H1 (cell line): ENCODE measurements around the gene NELL1. TPM values are rescaled to one million over a fixed set of nuclear protein-coding genes. Genes with fewer than 3 reads are reported as not detected.

Source experiments
- CTCF ChIA-PET: fragments of 300-600 bp; sonication (Branson Sonifier 250); formaldehyde crosslinking; loops from one replicate; lab custom pipeline; 2021; ENCODE audit not compliant: partially characterized antibody; lab: Charles Lee
- POLR2A ChIA-PET: fragments of 300-600 bp; sonication (Branson Sonifier 250); formaldehyde crosslinking; loops from one replicate; lab custom pipeline; 2021; ENCODE audit warnings: inconsistent platforms; ENCODE audit not compliant: partially characterized antibody; lab: Charles Lee
- DNase-seq, 2 experiments: peaks; one replicate each; pipeline versions ENCODE4 v3.0.0 to v3.0.0-alpha.2; 2010 to 2022; ENCODE audit warnings: low spot score in 2 of 2, low read depth in 1 of 2, mixed read lengths in 1 of 2
- FAIRE-seq: peaks from 2 replicates; lab custom pipeline; 2011; peaks lifted over from hg19 to GRCh38; lab: Jason Lieb, UNC
- H2AFZ ChIP-seq: 2 replicates; pipeline ENCODE4 v1.8.1; 2012; ENCODE audit warnings: low read length, inconsistent platforms
- H2AK5ac ChIP-seq: 2 replicates; pipeline ENCODE4 v1.6.1; 2013; ENCODE audit warnings: low read depth, low read length
- H2BK120ac ChIP-seq: replicated peaks from 2 replicates; pipeline ENCODE3; 2013; ENCODE audit warnings: low read depth, low read length, inconsistent platforms
- H2BK12ac ChIP-seq: 2 replicates; pipeline ENCODE4 v1.6.1; 2013; ENCODE audit warnings: low read depth, low read length
- H2BK15ac ChIP-seq: 2 replicates; pipeline ENCODE4 v1.6.1; 2013; ENCODE audit warnings: low read length
- H2BK20ac ChIP-seq: 2 replicates; pipeline ENCODE4 v1.6.1; 2013; ENCODE audit warnings: low read length
- H2BK5ac ChIP-seq: 2 replicates; pipeline ENCODE4 v1.6.1; 2013; ENCODE audit warnings: low read depth, low read length
- H3K14ac ChIP-seq: 2 replicates; pipeline ENCODE4 v1.6.1; 2013; ENCODE audit warnings: inconsistent platforms; ENCODE audit not compliant: insufficient read length
- H3K18ac ChIP-seq: 2 replicates; pipeline ENCODE4 v1.6.1; 2013; ENCODE audit warnings: low read length; ENCODE audit errors: extremely low read depth
- H3K23ac ChIP-seq: 2 replicates; pipeline ENCODE4 v1.6.1; 2013; ENCODE audit warnings: inconsistent platforms; ENCODE audit not compliant: insufficient read length
- H3K23me2 ChIP-seq: 2 replicates; pipeline ENCODE4 v1.6.1; 2013; ENCODE audit warnings: low read depth, low read length
- H3K27ac ChIP-seq: 2 replicates; pipeline ENCODE4 v1.6.1; 2011; ENCODE audit warnings: low read depth, low read length, inconsistent platforms
- H3K27me3 ChIP-seq, 4 experiments: replicated peaks in 1 of 4; 1 replicate in 1 of 4; 2 replicates in 3 of 4; pipeline versions ENCODE4 v1.6.1 to v1.8.1; 2011 to 2013; ENCODE audit warnings: low read length in 3 of 4, mild to moderate bottlenecking in 3 of 4, inconsistent platforms in 2 of 4, mixed read lengths in 2 of 4, moderate library complexity in 1 of 4; ENCODE audit not compliant: control insufficient read depth in 3 of 4, insufficient read depth in 3 of 4; ENCODE audit errors: extremely low read depth in 1 of 4
- H3K36me3 ChIP-seq, 4 experiments: 2 replicates each; pipeline versions ENCODE4 v1.6.1 to v1.8.1; 2011 to 2013; ENCODE audit warnings: mild to moderate bottlenecking in 4 of 4, low read length in 3 of 4, moderate library complexity in 2 of 4, control low read depth in 1 of 4, inconsistent platforms in 1 of 4; ENCODE audit not compliant: insufficient read depth in 4 of 4, control insufficient read depth in 2 of 4
- H3K4ac ChIP-seq: replicated peaks from 2 replicates; pipeline ENCODE3; 2013; ENCODE audit warnings: low read length, low read depth, mixed read lengths, inconsistent platforms; ENCODE audit not compliant: insufficient read length
- H3K4me1 ChIP-seq, 4 experiments: replicated peaks in 1 of 4; 1 replicate in 1 of 4; 2 replicates in 3 of 4; pipeline versions ENCODE4 v1.6.1 to v1.8.1; 2011 to 2013; ENCODE audit warnings: low read length in 3 of 4, inconsistent platforms in 2 of 4, mixed read lengths in 1 of 4; ENCODE audit not compliant: insufficient read depth in 4 of 4, control insufficient read depth in 3 of 4
- H3K4me2 ChIP-seq, 2 experiments: 2 replicates each; pipeline versions ENCODE4 v1.6.1 to v1.8.1; 2011 to 2013; ENCODE audit warnings: low read depth in 2 of 2, low read length in 2 of 2, control low read depth in 1 of 2, inconsistent platforms in 1 of 2, mild to moderate bottlenecking in 1 of 2; ENCODE audit not compliant: insufficient read depth in 1 of 2
- H3K4me3 ChIP-seq, 4 experiments: fragments of 200-600, 300-600 bp in 1 of 4; sonication (generic), shearing (Covaris generic), sonication (Bioruptor Twin) in 1 of 4; 2 replicates each; pipeline versions ENCODE4 v1.5.1 to v1.8.1; 2011 to 2016; ENCODE audit warnings: low read length in 4 of 4, low read depth in 3 of 4, control low read depth in 2 of 4, inconsistent platforms in 2 of 4, mild to moderate bottlenecking in 2 of 4, mixed read lengths in 1 of 4, moderate library complexity in 1 of 4; ENCODE audit not compliant: insufficient read depth in 2 of 4; ENCODE audit errors: extremely low read depth in 1 of 4
- H3K56ac ChIP-seq: replicated peaks from 2 replicates; pipeline ENCODE3; 2013; ENCODE audit warnings: low read depth, mild to moderate bottlenecking, mixed read lengths, low read length, inconsistent platforms; ENCODE audit not compliant: insufficient read length
- H3K79me1 ChIP-seq: 2 replicates; pipeline ENCODE4 v1.6.1; 2013; ENCODE audit warnings: low read depth, low read length, control low read depth
- H3K79me2 ChIP-seq, 2 experiments: 2 replicates each; pipeline versions ENCODE4 v1.6.1 to v1.8.1; 2012 to 2013; ENCODE audit warnings: low read length in 2 of 2, mild to moderate bottlenecking in 2 of 2, inconsistent platforms in 1 of 2; ENCODE audit not compliant: insufficient read depth in 2 of 2, control insufficient read depth in 1 of 2
- H3K9ac ChIP-seq, 4 experiments: replicated peaks in 1 of 4; 1 replicate in 1 of 4; 2 replicates in 3 of 4; pipeline versions ENCODE4 v1.6.1 to v1.8.1; 2011 to 2013; ENCODE audit warnings: low read depth in 3 of 4, low read length in 3 of 4, control low read depth in 2 of 4, mild to moderate bottlenecking in 2 of 4, moderate library complexity in 2 of 4, inconsistent platforms in 1 of 4; ENCODE audit errors: extremely low read depth in 1 of 4
- H3K9me3 ChIP-seq, 2 experiments: 2 replicates each; pipeline versions ENCODE4 v1.6.1 to v1.8.1; 2012 to 2013; ENCODE audit warnings: mild to moderate bottlenecking in 2 of 2, moderate library complexity in 2 of 2, control low read depth in 1 of 2, inconsistent platforms in 1 of 2, low read depth in 1 of 2, low read length in 1 of 2, mixed read lengths in 1 of 2; ENCODE audit not compliant: insufficient read depth in 2 of 2
- H4K20me1 ChIP-seq, 2 experiments: replicated peaks in 1 of 2; 2 replicates each; pipeline versions ENCODE3 to v1.8.1; 2011 to 2013; ENCODE audit warnings: inconsistent platforms in 2 of 2, low read length in 2 of 2, mild to moderate bottlenecking in 1 of 2; ENCODE audit not compliant: insufficient read depth in 2 of 2, control insufficient read depth in 1 of 2
- H4K5ac ChIP-seq: 2 replicates; pipeline ENCODE4 v1.6.1; 2013; ENCODE audit warnings: low read length, low read depth, mixed read lengths, inconsistent platforms; ENCODE audit not compliant: insufficient read length
- H4K8ac ChIP-seq: 2 replicates; pipeline ENCODE4 v1.8.0; 2013; ENCODE audit warnings: mild to moderate bottlenecking, moderate library complexity, low read length, inconsistent platforms; ENCODE audit not compliant: insufficient read depth; ENCODE audit errors: extremely low read depth
- H4K91ac ChIP-seq: replicated peaks from 2 replicates; pipeline ENCODE3; 2013; ENCODE audit warnings: low read length, mixed read lengths, inconsistent platforms; ENCODE audit not compliant: insufficient read length
- CBX5 ChIP-seq: fragments of 300-800, 300-1000 bp; sonication (generic); IDR thresholded peaks from 2 replicates; pipeline ENCODE4 v1.7.1; 2016; ENCODE audit warnings: antibody characterized with exemption, low read length, low read depth
- CHD2 ChIP-seq: IDR thresholded peaks from 2 replicates; pipeline ENCODE4 v1.6.1; 2012; ENCODE audit warnings: low read length, improper control_type of control experiment
- EP300 ChIP-seq, 2 experiments: IDR thresholded peaks; 1 replicate in 1 of 2; 2 replicates in 1 of 2; pipeline ENCODE4 v1.6.1; 2011 to 2012; ENCODE audit warnings: low read depth in 2 of 2, low read length in 2 of 2, mild to moderate bottlenecking in 2 of 2, borderline replicate concordance in 1 of 2, inconsistent platforms in 1 of 2, moderate library complexity in 1 of 2
- FOSL1 ChIP-seq: IDR thresholded peaks from 2 replicates; pipeline ENCODE4 v1.6.1; 2011; ENCODE audit warnings: mild to moderate bottlenecking, low read depth, low read length, moderate library complexity; ENCODE audit not compliant: insufficient read depth
- JUN ChIP-seq: IDR thresholded peaks from 2 replicates; pipeline ENCODE4 v1.6.1; 2011; ENCODE audit warnings: low read depth, mild to moderate bottlenecking, improper control_type of control experiment, low read length
- KDM4A ChIP-seq: IDR thresholded peaks from one replicate; pipeline ENCODE4 v1.7.1; 2012; ENCODE audit warnings: low read depth, mild to moderate bottlenecking, moderate library complexity, low read length, inconsistent platforms; ENCODE audit not compliant: severe bottlenecking
- NRF1 ChIP-seq: IDR thresholded peaks from 2 replicates; pipeline ENCODE4 v1.6.1; 2011; ENCODE audit warnings: mild to moderate bottlenecking, low read depth, low read length, improper control_type of control experiment
- RNF2 ChIP-seq: fragments of 200-900, 300-1000 bp; sonication (generic); IDR thresholded peaks from 2 replicates; pipeline ENCODE4 v1.7.1; 2016; ENCODE audit warnings: borderline replicate concordance, low read depth, mild to moderate bottlenecking, antibody characterized with exemption, low read length; ENCODE audit not compliant: poor library complexity, severe bottlenecking; ENCODE audit errors: missing control alignments
- SIX5 ChIP-seq: IDR thresholded peaks from 2 replicates; pipeline ENCODE4 v1.6.1; 2011; ENCODE audit warnings: mild to moderate bottlenecking, low read depth, low read length
- SP2 ChIP-seq: IDR thresholded peaks from 2 replicates; pipeline ENCODE4 v1.6.1; 2012; ENCODE audit warnings: mild to moderate bottlenecking, low read length, inconsistent platforms
- SRF ChIP-seq: IDR thresholded peaks from 2 replicates; pipeline ENCODE4 v1.6.1; 2011; ENCODE audit warnings: mild to moderate bottlenecking, low read depth, low read length, moderate library complexity
- TBP ChIP-seq: IDR thresholded peaks from 2 replicates; pipeline ENCODE4 v1.6.1; 2011; ENCODE audit warnings: low read depth, low read length, improper control_type of control experiment
- TCF12 ChIP-seq: IDR thresholded peaks from 2 replicates; pipeline ENCODE4 v1.6.1; 2011; ENCODE audit warnings: low read depth, mild to moderate bottlenecking, low read length
- ZNF274 ChIP-seq: IDR thresholded peaks from 2 replicates; pipeline ENCODE4 v1.7.0; 2012; ENCODE audit warnings: low read length, borderline replicate concordance; ENCODE audit errors: extremely low read depth
- WGBS, 2 experiments: shearing (Covaris generic) in 1 of 2; methylation state at CpG; one replicate each; pipeline versions ENCODE4 v1.1.6 to v1.1.7; 2013 to 2015; ENCODE audit warnings: low lambda C conversion rate in 2 of 2, mixed read lengths in 2 of 2, inconsistent platforms in 1 of 2, low coverage in 1 of 2, missing lambda C conversion rate in 1 of 2; ENCODE audit not compliant: insufficient replicate concordance in 2 of 2, insufficient coverage in 1 of 2, insufficient read length in 1 of 2; ENCODE audit errors: extremely low coverage in 1 of 2, missing lambda C conversion rate in 1 of 2; 5-methylcytosine and 5-hydroxymethylcytosine counted together
- polyA plus RNA-seq, 7 experiments: library from polyadenylated mRNA; depleted of rRNA in 3 of 7; stranded (reverse) in 5 of 7; unstranded in 2 of 7; fragments of >200 nt in 5 of 7; fragments of 200-250 nt in 2 of 7; gene quantifications; 1 replicate in 5 of 7; 2 replicates in 1 of 7; 4 replicates in 1 of 7; pipeline versions ENCODE4 v1.2.1 to v1.2.3, GENCODE V29; 2011 to 2013; ENCODE audit warnings: missing spikeins in 2 of 7, mixed read lengths in 2 of 7
- total RNA-seq: library from RNA; stranded (reverse); fragmentation: NEBNext Ultra II Directional; extraction: Animal tissue kit (Norgen Biotek cat#: 25700); gene quantifications from 2 replicates; pipeline ENCODE4 v1.2.1, GENCODE V29; 2021
- TF ChIP-seq, protein P1 (sequence below): IDR thresholded peaks from 2 replicates; pipeline ENCODE4 v1.6.1; 2012; ENCODE audit warnings: inconsistent platforms

The NELL1 gene
- total and polyA plus RNA-seq, 2 of the 8 experiments (the other 6 are each of a cell fraction or from before 2014, with no cell fraction given), result 0.21 TPM; not detected in 1

DNA sequence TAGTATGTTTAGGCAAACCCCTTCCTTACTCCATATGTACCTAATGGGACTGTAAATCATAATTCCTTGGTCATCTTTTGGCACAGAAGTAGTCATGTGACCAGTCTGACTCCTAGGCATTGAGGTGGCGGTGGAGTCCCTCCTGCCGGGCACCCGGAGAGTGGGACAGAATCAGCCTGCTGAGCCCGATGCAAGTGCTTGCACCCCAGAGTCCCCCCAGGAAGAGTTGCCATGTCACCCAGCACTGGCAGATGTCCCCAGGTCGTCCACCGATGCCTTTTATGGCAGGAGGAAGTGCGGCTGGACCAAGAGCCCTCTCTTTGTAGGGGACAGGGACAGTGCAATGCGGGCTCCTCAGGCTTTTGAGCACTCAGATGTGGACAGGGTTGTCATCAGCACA, 500.3 kb downstream of the NELL1 start:
- no peak overlapping the region for H2AFZ ChIP-seq
- no peak overlapping the region for H3K23ac ChIP-seq
- H3K4me2 ChIP-seq, result no peak overlapping the region
- FAIRE-seq (no peak), DNase-seq (no peak)
- H3K14ac ChIP-seq, result no peak overlapping the region
- no peaks in the 10 kb centered on the region for H3K27me3 ChIP-seq
- no peaks in the 10 kb centered on the region for H3K36me3 ChIP-seq
- 86% methylated on average over 6 of the region's 8 CpGs; no CpG with 5 or more reads in 1 of the 2 experiments for WGBS, 2 experiments
- H4K91ac ChIP-seq, result no peak overlapping the region
- no peaks in the 10 kb centered on the region for H4K20me1 ChIP-seq
- no peak overlapping the region for H3K4ac ChIP-seq
- no peak overlapping the region for H3K9ac ChIP-seq
- no peaks in the 10 kb centered on the region for H3K79me1 ChIP-seq
- H2BK5ac ChIP-seq, result no peak overlapping the region
- H2BK12ac ChIP-seq, result no peak overlapping the region
- H3K56ac ChIP-seq, result no peak overlapping the region
- H3K4me3 ChIP-seq, result no peak overlapping the region
- no peak overlapping the region for H2BK15ac ChIP-seq
- H2AK5ac ChIP-seq, result no peak overlapping the region
- ChIA-PET CTCF (interaction anchor here (0.7 to 1.4 kb wide), 8 partner anchors 10 to 341 kb away, joined by 3 to 8 read pairs (median 3); no protein-coding TSS in a partner anchor), POLR2A (no interaction called here)
- H3K79me2 ChIP-seq, result no peaks in the 10 kb centered on the region
- H3K23me2 ChIP-seq, result no peaks in the 10 kb centered on the region; the same call in 1 of the 2 replicates
- no peak overlapping the region for H3K27ac ChIP-seq
- H4K5ac ChIP-seq, result no peak overlapping the region
- H2BK120ac ChIP-seq, result no peak overlapping the region
- H3K9me3 ChIP-seq, result no peaks in the 10 kb centered on the region
- no peak overlapping the region for H2BK20ac ChIP-seq
- no peak overlapping the region for H3K18ac ChIP-seq
- no peak overlapping the region for H4K8ac ChIP-seq
- H3K4me1 ChIP-seq, result no peaks in the 10 kb centered on the region
- TF ChIP-seq SRF, result no peak
- no peak for TF ChIP-seq TBP
- no peak for TF ChIP-seq SP2
- TF ChIP-seq CBX5, result no peak
- no peak for TF ChIP-seq NRF1
- no peak for TF ChIP-seq FOSL1
- TF ChIP-seq, protein P1, sequence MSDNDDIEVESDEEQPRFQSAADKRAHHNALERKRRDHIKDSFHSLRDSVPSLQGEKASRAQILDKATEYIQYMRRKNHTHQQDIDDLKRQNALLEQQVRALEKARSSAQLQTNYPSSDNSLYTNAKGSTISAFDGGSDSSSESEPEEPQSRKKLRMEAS, result no peak
- TF ChIP-seq JUN, result no peak
- TF ChIP-seq KDM4A, result no peak
- no peak for TF ChIP-seq SIX5
- TF ChIP-seq EP300 (IDR thresholded peaks at IDR 0.05; ENCODE audit: borderline replicate concordance in 1 of 2, low read depth in 2 of 2, low read length in 2 of 2), result no peak
- no peak for TF ChIP-seq RNF2
- no peak for TF ChIP-seq ZNF274
- TF ChIP-seq TCF12, result no peak
- TF ChIP-seq CHD2, result no peak
